Right hindlimb (tissue), 1 donor: Measurements from ENCODE around the gene ABLIM1.

ENCODE experiments used
- DNase-seq: peaks from one replicate; pipeline ENCODE4 v3.0.0-alpha.2; 2018

The ABLIM1 gene

GRCh38 chr10:114511881-114512280 is 146.2 kb downstream of the ABLIM1 start:
- no peak for DNase-seq

- no peak for DNase-seq
These were observed 149.7 kb downstream of the ABLIM1 start for GRCh38 chr10:114508376-114508775.

- no peak for DNase-seq
These were observed 150.6 kb downstream of the ABLIM1 start for GRCh38 chr10:114507449-114507848.

GRCh38 chr10:114506871-114507385 is 151.1 kb downstream of the ABLIM1 start:
- no peak for DNase-seq

GRCh38 chr10:114504769-114505579 is 153.1 kb downstream of the ABLIM1 start:
- DNase-seq, result peak; percentile 66

GRCh38 chr10:114502074-114502473 is 156.0 kb downstream of the ABLIM1 start:
- DNase-seq, result no peak

- DNase-seq, result no peak
These were observed 156.4 kb downstream of the ABLIM1 start for GRCh38 chr10:114501650-114502049.

GRCh38 chr10:114500643-114501042 is 157.4 kb downstream of the ABLIM1 start:
- no peak for DNase-seq

- DNase-seq, result no peak
These were observed 158.4 kb downstream of the ABLIM1 start for GRCh38 chr10:114499630-114500190.

- DNase-seq, result no peak
These were observed 159.0 kb downstream of the ABLIM1 start for GRCh38 chr10:114499116-114499515.

GRCh38 chr10:114498413-114499111 is 159.5 kb downstream of the ABLIM1 start:
- DNase-seq, result no peak

GRCh38 chr10:114495303-114495702 is 162.8 kb downstream of the ABLIM1 start:
- no peak for DNase-seq

GRCh38 chr10:114492351-114493037 is 165.6 kb downstream of the ABLIM1 start:
- DNase-seq, result no peak

- no peak for DNase-seq
These were observed 166.1 kb downstream of the ABLIM1 start for GRCh38 chr10:114491933-114492332.

- DNase-seq, result no peak
These were observed 166.7 kb downstream of the ABLIM1 start for GRCh38 chr10:114491419-114491818.

GRCh38 chr10:114489521-114490310 is 168.4 kb downstream of the ABLIM1 start:
- DNase-seq, result no peak

GRCh38 chr10:114487815-114488536 is 170.1 kb downstream of the ABLIM1 start:
- DNase-seq, result no peak

- DNase-seq, result no peak
These were observed 170.9 kb downstream of the ABLIM1 start for GRCh38 chr10:114486938-114487814.

GRCh38 chr10:114485696-114486400 is 172.2 kb downstream of the ABLIM1 start:
- no peak for DNase-seq

- no peak for DNase-seq
These were observed 174.5 kb downstream of the ABLIM1 start for GRCh38 chr10:114483575-114483974.
